Neural crest cell (in vitro differentiated cells): ENCODE measurements around the gene DHX38. TPM values are rescaled to one million over a fixed set of nuclear protein-coding genes. Genes with fewer than 3 reads are reported as not detected.

Source experiments
- DNase-seq: peaks from one replicate; pipeline ENCODE4 v3.0.0; 2021; ENCODE audit warnings: low read depth, mixed read lengths, low spot score
- H3K27ac Mint-ChIP-seq: one replicate; pipeline ENCODE4 v1.8.0; 2021; ENCODE audit warnings: mild to moderate bottlenecking, mixed read lengths; ENCODE audit not compliant: unreplicated experiment
- H3K27me3 Mint-ChIP-seq: 2 replicates; pipeline ENCODE4 v1.8.0; 2021; ENCODE audit warnings: low read depth, mild to moderate bottlenecking, mixed read lengths
- H3K36me3 Mint-ChIP-seq: 2 replicates; pipeline ENCODE4 v1.8.0; 2021; ENCODE audit warnings: low read depth, mild to moderate bottlenecking, mixed read lengths
- H3K4me1 Mint-ChIP-seq: 2 replicates; pipeline ENCODE4 v1.8.0; 2021; ENCODE audit warnings: mixed read lengths
- H3K4me3 Mint-ChIP-seq: one replicate; pipeline ENCODE4 v1.8.0; 2021; ENCODE audit warnings: mild to moderate bottlenecking, mixed read lengths
- H3K9me3 Mint-ChIP-seq: 2 replicates; pipeline ENCODE4 v1.8.0; 2021; ENCODE audit warnings: mixed read lengths
- total RNA-seq: library from RNA; stranded (reverse); gene quantifications from 2 replicates; pipeline ENCODE4 v1.2.1, GENCODE V29; 2021
- TF ChIP-seq, protein P1 (sequence below): fragments of 200-600 bp; sonication (generic); conservative IDR thresholded peaks from 2 replicates; pipeline ENCODE4 v1.5.0; 2021; ENCODE audit warnings: antibody characterized with exemption, mild to moderate bottlenecking

Gene DHX38
- total RNA-seq, 1 donor from 2014 or later, result 86.0 TPM

DNA sequence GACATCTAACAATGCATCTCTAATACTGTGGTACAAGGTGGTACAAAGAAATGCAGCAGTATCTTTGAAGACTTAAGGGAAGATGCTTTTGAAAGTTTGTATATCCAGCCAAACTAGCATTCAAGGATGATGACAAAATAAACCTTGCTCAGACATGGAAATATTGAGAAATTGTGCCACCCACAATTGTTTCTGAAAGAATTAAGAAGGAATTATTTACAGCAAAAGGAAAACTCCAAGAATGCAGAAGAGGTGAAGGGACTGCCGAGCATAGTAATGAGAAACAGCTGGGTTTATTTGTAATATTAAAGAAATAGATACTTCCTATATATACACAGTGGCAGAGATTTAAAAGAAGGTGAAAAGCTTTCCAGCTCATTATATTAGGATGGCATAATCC, 48.8 kb downstream of the DHX38 start:
- TF ChIP-seq, protein P1, sequence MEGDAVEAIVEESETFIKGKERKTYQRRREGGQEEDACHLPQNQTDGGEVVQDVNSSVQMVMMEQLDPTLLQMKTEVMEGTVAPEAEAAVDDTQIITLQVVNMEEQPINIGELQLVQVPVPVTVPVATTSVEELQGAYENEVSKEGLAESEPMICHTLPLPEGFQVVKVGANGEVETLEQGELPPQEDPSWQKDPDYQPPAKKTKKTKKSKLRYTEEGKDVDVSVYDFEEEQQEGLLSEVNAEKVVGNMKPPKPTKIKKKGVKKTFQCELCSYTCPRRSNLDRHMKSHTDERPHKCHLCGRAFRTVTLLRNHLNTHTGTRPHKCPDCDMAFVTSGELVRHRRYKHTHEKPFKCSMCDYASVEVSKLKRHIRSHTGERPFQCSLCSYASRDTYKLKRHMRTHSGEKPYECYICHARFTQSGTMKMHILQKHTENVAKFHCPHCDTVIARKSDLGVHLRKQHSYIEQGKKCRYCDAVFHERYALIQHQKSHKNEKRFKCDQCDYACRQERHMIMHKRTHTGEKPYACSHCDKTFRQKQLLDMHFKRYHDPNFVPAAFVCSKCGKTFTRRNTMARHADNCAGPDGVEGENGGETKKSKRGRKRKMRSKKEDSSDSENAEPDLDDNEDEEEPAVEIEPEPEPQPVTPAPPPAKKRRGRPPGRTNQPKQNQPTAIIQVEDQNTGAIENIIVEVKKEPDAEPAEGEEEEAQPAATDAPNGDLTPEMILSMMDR, result no peak
- no peaks in the 10 kb centered on the region for H3K9me3 Mint-ChIP-seq
- H3K4me3 Mint-ChIP-seq, result no peak overlapping the region
- no peak overlapping the region for H3K27ac Mint-ChIP-seq
- H3K36me3 Mint-ChIP-seq, result peaks cover 6% of the 10 kb centered on the region
- no peaks in the 10 kb centered on the region for H3K27me3 Mint-ChIP-seq
- DNase-seq, result no peak
- no peaks in the 10 kb centered on the region for H3K4me1 Mint-ChIP-seq

DNA sequence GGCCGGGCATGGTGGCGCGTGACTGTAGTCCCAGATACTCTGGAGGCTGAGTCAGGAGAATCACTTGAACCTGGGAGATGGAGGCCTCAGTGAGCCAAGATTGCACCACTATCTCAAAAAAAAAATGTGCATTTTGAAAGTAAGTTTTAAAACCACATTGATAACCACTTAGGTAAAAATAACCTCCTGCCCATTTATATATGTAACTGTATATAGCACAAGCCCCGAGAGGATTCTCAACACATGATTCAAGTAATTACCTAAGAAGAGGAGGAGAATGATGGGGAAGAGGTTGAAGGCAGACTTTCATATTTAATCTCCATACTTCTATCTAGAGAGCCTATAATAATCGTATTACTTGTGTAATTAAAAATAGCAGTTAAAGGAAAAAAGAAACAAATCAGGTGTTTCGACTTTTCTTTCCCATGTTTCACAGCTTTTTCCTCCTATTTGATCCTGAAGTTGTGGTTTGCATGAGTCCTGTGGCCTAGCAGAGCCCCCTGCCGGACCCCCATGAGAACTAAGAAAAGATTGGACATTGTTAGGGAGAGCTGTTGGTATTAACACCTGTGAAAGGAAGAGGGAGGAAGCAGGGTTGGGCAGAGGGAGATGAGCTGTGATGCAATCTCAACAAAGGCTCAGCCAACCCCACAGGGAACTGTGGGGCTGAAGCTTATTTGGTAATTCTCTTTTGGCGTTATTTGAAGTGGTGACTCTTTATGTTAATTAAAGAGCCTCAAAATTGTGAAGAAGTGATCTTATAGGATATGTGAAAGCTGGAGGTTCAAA, 56.2 kb downstream of the DHX38 start:
- no peaks in the 10 kb centered on the region for H3K27me3 Mint-ChIP-seq
- H3K27ac Mint-ChIP-seq, result no peak overlapping the region
- no peaks in the 10 kb centered on the region for H3K9me3 Mint-ChIP-seq
- no peak for DNase-seq
- TF ChIP-seq, protein P1, result no peak
- no peaks in the 10 kb centered on the region for H3K4me1 Mint-ChIP-seq
- no peak overlapping the region for H3K4me3 Mint-ChIP-seq
- peaks cover 6% of the 10 kb centered on the region for H3K36me3 Mint-ChIP-seq

DNA sequence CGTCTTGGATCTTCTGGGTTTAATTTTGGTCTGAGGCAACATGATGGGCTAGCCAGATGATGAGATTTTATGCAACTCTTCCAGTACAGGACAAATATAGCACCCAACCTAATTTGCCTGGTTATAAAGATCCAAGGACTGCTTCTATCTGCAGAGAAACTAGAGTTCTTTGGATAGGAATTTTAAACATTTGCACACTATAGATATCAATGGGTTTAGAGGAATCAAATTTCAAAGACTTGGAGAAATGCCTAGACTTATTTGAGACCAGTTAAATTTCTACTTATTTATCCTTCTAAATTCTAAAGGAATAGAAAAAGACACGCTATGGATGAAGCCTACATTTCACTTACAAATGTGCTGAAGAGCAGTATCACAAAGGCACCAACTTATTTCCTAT, 65.7 kb downstream of the DHX38 start:
- Mint-ChIP-seq H3K4me3 (no peak overlapping the region), H3K36me3 (peaks cover 4% of the 10 kb centered on the region), H3K27ac (no peak overlapping the region), H3K4me1 (no peaks in the 10 kb centered on the region), H3K9me3 (peaks cover 3% of the 10 kb centered on the region), H3K27me3 (no peaks in the 10 kb centered on the region)
- TF ChIP-seq, protein P1, result no peak
- no peak for DNase-seq

DNA sequence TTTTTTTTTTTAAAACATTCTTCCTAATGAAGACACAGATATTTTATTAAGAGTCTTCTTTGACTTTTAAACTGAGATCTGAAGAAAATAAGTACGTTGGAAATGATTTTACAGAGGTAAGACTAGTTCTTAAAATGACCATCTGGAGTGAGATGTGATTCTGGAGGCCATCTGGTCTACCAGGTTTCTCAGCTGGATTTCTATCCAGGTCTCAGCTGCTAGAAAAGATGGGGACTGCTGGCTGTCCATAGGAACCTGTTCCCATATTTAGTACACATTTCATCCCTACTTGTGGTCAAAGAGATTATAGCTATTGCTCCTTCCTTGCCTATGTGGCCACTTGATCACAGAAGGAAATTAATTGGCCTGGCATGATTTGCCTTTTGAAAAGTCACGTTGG, 66.2 kb downstream of the DHX38 start:
- no peak overlapping the region for H3K27ac Mint-ChIP-seq
- TF ChIP-seq, protein P1, result no peak
- no peaks in the 10 kb centered on the region for H3K27me3 Mint-ChIP-seq
- H3K36me3 Mint-ChIP-seq, result peaks cover 4% of the 10 kb centered on the region
- peaks cover 3% of the 10 kb centered on the region for H3K9me3 Mint-ChIP-seq
- H3K4me3 Mint-ChIP-seq, result no peak overlapping the region
- DNase-seq, result no peak
- H3K4me1 Mint-ChIP-seq, result no peaks in the 10 kb centered on the region

DNA sequence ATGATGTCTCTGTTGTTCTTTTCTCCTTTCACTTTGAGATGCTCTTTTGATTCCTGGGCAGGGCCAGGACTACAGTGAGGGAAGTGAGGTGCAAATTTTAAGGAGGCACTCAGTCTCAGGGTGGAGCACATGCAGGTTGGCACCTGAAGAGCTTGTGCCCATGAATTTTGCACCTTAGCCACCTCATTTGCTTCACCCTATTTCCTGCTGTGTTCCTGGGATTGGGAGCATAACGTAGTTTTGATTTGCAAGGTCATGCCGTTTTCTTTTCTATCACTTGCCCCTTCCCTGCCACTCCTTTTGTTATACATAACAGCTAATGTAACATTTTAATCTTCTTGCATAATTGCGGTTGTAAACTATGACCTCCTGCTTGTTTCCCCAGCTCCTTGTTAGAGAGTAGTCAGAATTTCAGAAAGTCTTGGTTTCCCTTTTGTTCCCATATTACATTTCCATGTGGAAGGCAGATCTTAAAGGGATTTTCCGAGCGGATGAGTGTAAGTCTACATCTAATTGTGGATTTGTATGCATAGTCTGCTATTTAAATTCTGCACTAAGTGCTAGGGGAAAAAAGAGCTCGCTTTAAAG, 68.6 kb downstream of the DHX38 start:
- H3K4me3 Mint-ChIP-seq, result no peak overlapping the region
- no peak overlapping the region for H3K27ac Mint-ChIP-seq
- H3K27me3 Mint-ChIP-seq, result no peaks in the 10 kb centered on the region
- TF ChIP-seq, protein P1, result no peak
- no peak for DNase-seq
- H3K9me3 Mint-ChIP-seq, result peaks cover 3% of the 10 kb centered on the region
- no peaks in the 10 kb centered on the region for H3K4me1 Mint-ChIP-seq
- peaks cover 4% of the 10 kb centered on the region for H3K36me3 Mint-ChIP-seq

Other genes with a start within 250 kb of the DHX38 start
- 27.4 and 28.4 TPM in 2 replicates for gene ATXN1L, start 247.9 kb upstream of the DHX38 start, total RNA-seq
- gene ZNF821, start 209.7 kb upstream of the DHX38 start, total RNA-seq, result 28.8 and 30.2 TPM in 2 replicates
- gene IST1, start 198.3 kb upstream of the DHX38 start, total RNA-seq, result 216 and 242 TPM in 2 replicates
- not detected in 2 replicates for gene PKD1L3, start 93.4 kb upstream of the DHX38 start, total RNA-seq
- gene DHODH, start 85.1 kb upstream of the DHX38 start, total RNA-seq, result 16.1 and 16.8 TPM in 2 replicates
- gene HP, start 39.3 kb upstream of the DHX38 start, total RNA-seq, result not detected in 2 replicates
- gene HPR, start 30.6 kb upstream of the DHX38 start, total RNA-seq, result not detected in 2 replicates
- gene TXNL4B, start 227 bp upstream of the DHX38 start, total RNA-seq, result 11.8 and 13.5 TPM in 2 replicates
- gene PMFBP1, start 78.3 kb downstream of the DHX38 start, total RNA-seq, result 4.0 and 5.2 TPM in 2 replicates